Fibroblast of upper back skin (primary cell): ENCODE measurements around the gene PAH.
A peak's percentile ranks its signal among the peaks of the same experiment; 100 is the strongest.

ENCODE experiments used
- DNase-seq: peaks from one replicate; pipeline ENCODE4 v3.0.0-alpha.2; 2013

The PAH gene

GRCh38 chr12:102917026-102917787 is at the start of gene PAH:
TSS of gene PAH (minus strand) at chr12:102917244. CDS start at chr12:102917130, 114 bp downstream.
- DNase-seq = no peak

- DNase-seq = no peak
These were observed 49.3 kb upstream of the PAH start for GRCh38 chr12:102966200-102966863.

GRCh38 chr12:102965281-102966155 is 48.5 kb upstream of the PAH start:
- no peak for DNase-seq

- DNase-seq = no peak
These were observed 47.8 kb upstream of the PAH start for GRCh38 chr12:102964872-102965271.

GRCh38 chr12:102963796-102964195 is 46.8 kb upstream of the PAH start:
- no peak for DNase-seq

GRCh38 chr12:102962986-102963385 is 45.9 kb upstream of the PAH start:
- DNase-seq = no peak

GRCh38 chr12:102962532-102962931 is 45.5 kb upstream of the PAH start:
- DNase-seq = no peak

DNA sequence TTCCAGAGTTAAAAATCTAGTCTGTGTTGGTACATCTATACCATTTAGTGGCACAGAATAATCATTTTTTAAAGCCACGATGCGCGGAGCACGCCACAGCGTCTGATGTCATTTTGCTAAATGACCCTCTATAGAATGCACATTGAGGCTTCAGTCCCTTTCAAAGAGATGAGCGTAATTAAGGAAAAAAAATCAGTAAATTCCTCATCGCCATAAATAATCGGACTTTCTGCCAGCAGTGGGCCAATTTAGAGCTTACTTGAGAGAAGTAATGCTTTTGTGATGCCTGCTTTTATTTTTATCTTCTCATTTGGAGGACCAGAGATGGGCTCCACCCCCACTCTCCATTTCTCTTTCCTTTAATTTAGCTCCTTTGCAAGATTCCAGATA is 44.4 kb upstream of the PAH start:
- no peak for DNase-seq

DNA sequence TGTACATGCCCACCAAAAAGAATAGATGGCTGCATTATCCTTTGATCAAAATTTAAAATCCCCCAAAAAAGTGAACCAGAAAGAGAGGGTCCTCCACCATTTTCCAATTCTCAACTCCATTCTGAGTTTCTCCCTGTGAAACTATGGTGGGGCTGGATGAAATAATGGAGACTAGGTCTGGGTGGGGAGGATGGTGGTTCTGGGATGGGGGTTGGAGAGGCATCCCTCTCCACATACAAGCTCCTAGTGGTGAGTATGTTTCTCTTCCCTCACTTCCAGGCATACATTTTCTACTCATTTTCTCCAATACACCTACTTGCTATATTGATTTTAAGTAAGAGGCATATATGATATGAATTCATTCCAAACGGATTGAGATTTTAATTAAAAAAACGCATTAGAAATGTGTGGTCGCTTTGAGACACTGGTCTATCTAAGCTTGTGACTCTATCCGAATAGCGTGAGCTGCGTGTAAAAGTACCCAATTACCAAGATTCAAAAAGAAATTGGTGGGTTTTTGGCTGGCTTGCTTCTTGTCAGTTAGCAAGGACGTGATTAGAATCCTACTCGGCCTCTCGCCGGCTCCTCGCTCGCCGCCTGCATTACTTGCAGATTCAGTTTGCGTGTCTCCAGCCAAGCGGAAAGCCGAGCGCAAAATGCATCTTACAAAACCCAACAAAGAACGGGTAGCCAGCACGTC is 43.9 kb upstream of the PAH start:
- DNase-seq = no peak

GRCh38 chr12:102959391-102959790 is 42.3 kb upstream of the PAH start:
- no peak for DNase-seq

DNA sequence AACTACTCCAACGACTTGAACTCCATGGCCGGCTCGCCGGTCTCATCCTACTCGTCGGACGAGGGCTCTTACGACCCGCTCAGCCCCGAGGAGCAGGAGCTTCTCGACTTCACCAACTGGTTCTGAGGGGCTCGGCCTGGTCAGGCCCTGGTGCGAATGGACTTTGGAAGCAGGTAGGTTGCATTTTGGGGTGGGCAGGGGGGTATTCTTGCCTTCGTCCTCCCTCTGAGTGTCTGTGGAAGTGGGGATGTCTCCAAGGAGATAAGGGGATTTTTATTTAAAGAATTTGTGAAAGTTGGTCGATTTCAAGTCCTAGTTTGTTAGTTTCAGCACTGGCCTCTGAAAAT is 41.8 kb upstream of the PAH start:
- no peak for DNase-seq

- DNase-seq = peak; percentile 15
These were observed 41.2 kb upstream of the PAH start for GRCh38 chr12:102958073-102958829.

- peak; percentile 3 for DNase-seq
These were observed 40.5 kb upstream of the PAH start, which contains the start of gene ASCL1 for GRCh38 chr12:102957339-102958050. TSS of gene ASCL1 (plus strand) at chr12:102957674. CDS start at chr12:102958245, 571 bp downstream.

- DNase-seq = no peak
These were observed 39.8 kb upstream of the PAH start for GRCh38 chr12:102956738-102957327.

- DNase-seq = no peak
These were observed 39.1 kb upstream of the PAH start for GRCh38 chr12:102955926-102956737.

GRCh38 chr12:102954134-102954533 is 37.1 kb upstream of the PAH start:
- no peak for DNase-seq

DNA sequence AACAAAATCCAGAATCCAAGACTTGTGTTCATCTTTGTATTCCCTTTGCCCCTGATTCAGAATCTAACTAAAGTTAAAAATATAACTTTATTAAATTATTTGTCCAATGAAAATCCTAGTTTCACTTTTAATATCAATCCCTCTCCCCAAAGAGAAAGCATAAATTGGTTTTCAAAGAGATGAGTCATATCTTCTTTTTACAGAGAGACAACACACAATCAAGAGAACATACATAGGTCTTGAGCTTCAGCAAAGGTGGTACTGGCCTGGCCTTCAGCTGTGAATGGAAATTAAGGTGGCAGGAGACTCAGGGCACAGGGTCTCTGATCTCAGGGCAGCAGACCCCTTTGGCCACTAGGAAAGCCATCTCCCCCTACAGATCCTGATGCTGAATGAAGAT is 36.2 kb upstream of the PAH start:
- DNase-seq = no peak

GRCh38 chr12:102951841-102952240 is 34.8 kb upstream of the PAH start:
- no peak for DNase-seq

DNA sequence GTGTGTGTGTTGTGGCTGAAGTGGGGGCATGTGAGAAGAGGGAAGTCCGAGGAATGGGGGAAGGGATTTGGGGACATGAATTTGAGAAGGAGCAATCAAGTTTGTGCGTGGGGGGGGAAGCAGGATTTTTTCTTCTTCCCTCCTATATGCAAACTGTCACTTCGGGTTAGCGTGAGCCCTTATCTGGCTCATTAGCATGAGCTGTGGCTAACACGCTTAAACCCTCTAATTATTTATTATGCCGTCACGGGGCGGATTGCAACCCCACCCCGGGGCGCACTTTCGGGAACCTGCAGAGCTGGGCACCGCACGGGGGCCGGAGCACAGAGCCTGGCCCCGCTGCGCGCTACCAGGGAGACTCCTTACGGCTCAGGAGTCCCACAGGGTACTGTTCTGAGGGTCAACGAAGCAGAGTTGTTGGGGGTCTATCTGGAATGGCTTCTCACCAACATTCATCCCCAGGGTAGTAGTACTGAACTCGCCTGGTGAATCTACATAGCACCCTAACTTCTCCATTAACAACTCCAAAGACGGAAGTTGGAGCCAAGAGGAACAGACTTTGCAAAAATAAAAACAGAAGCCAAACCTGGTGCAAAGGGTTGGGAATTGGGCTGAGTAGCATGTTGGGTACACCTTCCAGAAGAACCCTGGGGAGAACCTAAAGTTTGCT is 34.0 kb upstream of the PAH start:
- DNase-seq = no peak
